HUES48 (cell line): Measurements from ENCODE around the gene ABHD5.

Source experiments
- H3K27ac ChIP-seq: one replicate; pipeline ENCODE4 v1.7.0; 2013; ENCODE audit warnings: low read depth, low read length, inconsistent platforms
- H3K27me3 ChIP-seq: 2 replicates; pipeline ENCODE4 v1.6.1; 2013; ENCODE audit warnings: mild to moderate bottlenecking, low read length; ENCODE audit not compliant: control insufficient read depth, insufficient read depth
- H3K36me3 ChIP-seq: 2 replicates; pipeline ENCODE4 v1.6.1; 2013; ENCODE audit warnings: low read length; ENCODE audit not compliant: control insufficient read depth, insufficient read depth
- H3K4me1 ChIP-seq: 2 replicates; pipeline ENCODE4 v1.6.1; 2013; ENCODE audit warnings: mild to moderate bottlenecking, low read length; ENCODE audit not compliant: control insufficient read depth, insufficient read depth
- H3K4me3 ChIP-seq: 2 replicates; pipeline ENCODE4 v1.5.1; 2013; ENCODE audit warnings: mild to moderate bottlenecking, low read depth, low read length
- H3K9ac ChIP-seq: 2 replicates; pipeline ENCODE4 v1.6.1; 2013; ENCODE audit warnings: mild to moderate bottlenecking, low read depth, low read length, moderate library complexity
- H3K9me3 ChIP-seq: 2 replicates; pipeline ENCODE4 v1.6.1; 2013; ENCODE audit warnings: low read length; ENCODE audit not compliant: control insufficient read depth, insufficient read depth

ABHD5 gene

GRCh38 chr3:43769097-43769884, 78.6 kb downstream of the ABHD5 start:
- no peak overlapping the region for H3K9ac ChIP-seq
- H3K4me1 ChIP-seq = peaks cover 5% of the 10 kb centered on the region; the same call in 1 of the 2 replicates
- 0 out of 2 replicates have a peak, but pooled peaks cover 6% of the 10 kb centered on the region for H3K27me3 ChIP-seq
- peak overlapping the region; percentile 50 for H3K4me3 ChIP-seq
- no peak overlapping the region for H3K27ac ChIP-seq
- no peaks in the 10 kb centered on the region for H3K9me3 ChIP-seq
- H3K36me3 ChIP-seq = no peaks in the 10 kb centered on the region

GRCh38 chr3:43769885-43770425, 79.2 kb downstream of the ABHD5 start:
- Histone ChIP-seq H3K9me3 (no peaks in the 10 kb centered on the region), H3K4me1 (peaks cover 5% of the 10 kb centered on the region; the same call in 1 of the 2 replicates), H3K4me3 (peak overlapping the region; percentile 50), H3K27ac (no peak overlapping the region), H3K9ac (no peak overlapping the region), H3K27me3 (0 out of 2 replicates have a peak, but pooled peaks cover 6% of the 10 kb centered on the region), H3K36me3 (no peaks in the 10 kb centered on the region)

GRCh38 chr3:43770426-43771103, 79.8 kb downstream of the ABHD5 start:
- H3K4me1 ChIP-seq = peaks cover 5% of the 10 kb centered on the region; the same call in 1 of the 2 replicates
- H3K27me3 ChIP-seq = 0 out of 2 replicates have a peak, but pooled peaks cover 6% of the 10 kb centered on the region
- no peaks in the 10 kb centered on the region for H3K36me3 ChIP-seq
- no peak overlapping the region for H3K9ac ChIP-seq
- H3K4me3 ChIP-seq = no peak overlapping the region
- H3K9me3 ChIP-seq = no peaks in the 10 kb centered on the region
- H3K27ac ChIP-seq = no peak overlapping the region

GRCh38 chr3:43771610-43772009, 80.9 kb downstream of the ABHD5 start:
- H3K27ac ChIP-seq = no peak overlapping the region
- no peak overlapping the region for H3K4me3 ChIP-seq
- H3K9ac ChIP-seq = no peak overlapping the region
- H3K9me3 ChIP-seq = no peaks in the 10 kb centered on the region
- no peaks in the 10 kb centered on the region for H3K36me3 ChIP-seq
- H3K27me3 ChIP-seq = 0 out of 2 replicates have a peak, but pooled peaks cover 6% of the 10 kb centered on the region
- H3K4me1 ChIP-seq = peaks cover 5% of the 10 kb centered on the region; the same call in 1 of the 2 replicates

GRCh38 chr3:43773273-43774094, 82.7 kb downstream of the ABHD5 start:
- Histone ChIP-seq H3K27me3 (0 out of 2 replicates have a peak, but pooled peaks cover 6% of the 10 kb centered on the region), H3K9ac (no peak overlapping the region), H3K27ac (no peak overlapping the region), H3K9me3 (no peaks in the 10 kb centered on the region), H3K36me3 (no peaks in the 10 kb centered on the region), H3K4me3 (no peak overlapping the region), H3K4me1 (peaks cover 5% of the 10 kb centered on the region; the same call in 1 of the 2 replicates)

- H3K9me3 ChIP-seq = no peaks in the 10 kb centered on the region
- no peak overlapping the region for H3K9ac ChIP-seq
- no peak overlapping the region for H3K4me3 ChIP-seq
- peaks cover 5% of the 10 kb centered on the region; the same call in 1 of the 2 replicates for H3K4me1 ChIP-seq
- H3K36me3 ChIP-seq = no peaks in the 10 kb centered on the region
- H3K27ac ChIP-seq = no peak overlapping the region
- 0 out of 2 replicates have a peak, but pooled peaks cover 6% of the 10 kb centered on the region for H3K27me3 ChIP-seq
These were observed 84.1 kb downstream of the ABHD5 start for GRCh38 chr3:43774799-43775198.

- no peaks in the 10 kb centered on the region for H3K36me3 ChIP-seq
- H3K4me3 ChIP-seq = no peak overlapping the region
- 0 out of 2 replicates have a peak, but pooled peaks cover 6% of the 10 kb centered on the region for H3K27me3 ChIP-seq
- H3K4me1 ChIP-seq = peaks cover 5% of the 10 kb centered on the region; the same call in 1 of the 2 replicates
- H3K9ac ChIP-seq = no peak overlapping the region
- no peaks in the 10 kb centered on the region for H3K9me3 ChIP-seq
- no peak overlapping the region for H3K27ac ChIP-seq
These were observed 85.4 kb downstream of the ABHD5 start for GRCh38 chr3:43776101-43776500.

- Histone ChIP-seq H3K4me3 (no peak overlapping the region), H3K4me1 (no peaks in the 10 kb centered on the region), H3K27ac (no peak overlapping the region), H3K36me3 (no peaks in the 10 kb centered on the region), H3K27me3 (no peaks in the 10 kb centered on the region), H3K9me3 (no peaks in the 10 kb centered on the region), H3K9ac (no peak overlapping the region)
These were observed 89.1 kb downstream of the ABHD5 start for GRCh38 chr3:43779850-43780249.

- Histone ChIP-seq H3K36me3 (no peaks in the 10 kb centered on the region), H3K27me3 (no peaks in the 10 kb centered on the region), H3K9ac (no peak overlapping the region), H3K27ac (no peak overlapping the region), H3K9me3 (no peaks in the 10 kb centered on the region), H3K4me3 (no peak overlapping the region), H3K4me1 (no peaks in the 10 kb centered on the region)
These were observed 91.8 kb downstream of the ABHD5 start for GRCh38 chr3:43782541-43782940.
